ENCODE results near the gene MBIP.

The MBIP gene

GRCh38 chr14:36313898-36314297 lies 6.5 kb downstream of the MBIP start:
- TF ChIP-seq, protein P1, sequence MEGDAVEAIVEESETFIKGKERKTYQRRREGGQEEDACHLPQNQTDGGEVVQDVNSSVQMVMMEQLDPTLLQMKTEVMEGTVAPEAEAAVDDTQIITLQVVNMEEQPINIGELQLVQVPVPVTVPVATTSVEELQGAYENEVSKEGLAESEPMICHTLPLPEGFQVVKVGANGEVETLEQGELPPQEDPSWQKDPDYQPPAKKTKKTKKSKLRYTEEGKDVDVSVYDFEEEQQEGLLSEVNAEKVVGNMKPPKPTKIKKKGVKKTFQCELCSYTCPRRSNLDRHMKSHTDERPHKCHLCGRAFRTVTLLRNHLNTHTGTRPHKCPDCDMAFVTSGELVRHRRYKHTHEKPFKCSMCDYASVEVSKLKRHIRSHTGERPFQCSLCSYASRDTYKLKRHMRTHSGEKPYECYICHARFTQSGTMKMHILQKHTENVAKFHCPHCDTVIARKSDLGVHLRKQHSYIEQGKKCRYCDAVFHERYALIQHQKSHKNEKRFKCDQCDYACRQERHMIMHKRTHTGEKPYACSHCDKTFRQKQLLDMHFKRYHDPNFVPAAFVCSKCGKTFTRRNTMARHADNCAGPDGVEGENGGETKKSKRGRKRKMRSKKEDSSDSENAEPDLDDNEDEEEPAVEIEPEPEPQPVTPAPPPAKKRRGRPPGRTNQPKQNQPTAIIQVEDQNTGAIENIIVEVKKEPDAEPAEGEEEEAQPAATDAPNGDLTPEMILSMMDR (conservative IDR thresholded peaks at IDR 0.05; ENCODE audit: low read depth, low read length): no peak
- DNase-seq (ENCODE audit: low read depth): no peak
- no peak overlapping the region for H3K4me3 ChIP-seq (ENCODE audit: low read length)

DNA sequence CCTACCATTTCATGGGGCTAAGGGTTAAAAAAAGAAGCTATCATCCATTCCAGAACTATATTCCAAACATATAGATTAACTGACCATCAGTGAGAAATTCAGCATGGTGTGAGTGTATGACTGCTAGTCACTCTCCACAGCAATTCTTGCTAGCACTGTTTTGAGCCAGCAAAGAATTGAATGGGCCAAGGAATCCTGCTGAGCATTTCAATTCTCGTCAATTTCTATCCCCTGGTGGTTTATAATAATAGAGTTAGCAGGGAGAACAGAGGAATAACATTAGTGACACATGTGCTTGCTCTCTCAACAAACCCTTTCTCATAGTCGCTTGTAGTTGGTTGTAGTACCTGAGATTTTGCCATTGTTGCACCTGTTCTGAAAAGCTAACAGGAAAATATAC lies 7.2 kb downstream of the MBIP start:
- DNase-seq (ENCODE audit: low read depth): no peak
- no peak overlapping the region for H3K4me3 ChIP-seq (ENCODE audit: low read length)
- TF ChIP-seq, protein P1 (conservative IDR thresholded peaks at IDR 0.05; ENCODE audit: low read depth, low read length): no peak

GRCh38 chr14:36306836-36307235 lies 13.6 kb downstream of the MBIP start:
- DNase-seq (ENCODE audit: low read depth): no peak
- TF ChIP-seq, protein P1 (conservative IDR thresholded peaks at IDR 0.05; ENCODE audit: low read depth, low read length): no peak
- H3K4me3 ChIP-seq (ENCODE audit: low read length): no peak overlapping the region

DNA sequence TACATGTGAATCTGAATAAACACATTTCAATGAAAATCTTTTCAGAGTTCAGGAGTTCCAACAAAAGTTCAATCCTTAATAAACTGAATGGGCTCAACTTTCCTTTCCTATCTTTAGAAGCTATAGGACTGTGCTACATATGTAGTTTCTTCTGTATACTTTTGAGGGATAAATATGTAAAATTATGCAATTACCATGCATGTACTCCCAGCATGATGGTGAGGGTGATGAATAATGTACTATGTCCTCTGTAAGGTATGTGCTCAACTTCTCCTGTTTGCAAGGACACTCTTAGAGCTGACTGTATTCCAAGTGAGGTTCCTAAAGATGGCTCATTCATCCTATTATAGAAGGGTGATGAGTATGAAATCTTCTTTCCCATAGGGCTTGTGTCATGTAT lies 15.5 kb downstream of the MBIP start:
- no peak overlapping the region for H3K4me3 ChIP-seq (ENCODE audit: low read length)
- TF ChIP-seq, protein P1 (conservative IDR thresholded peaks at IDR 0.05; ENCODE audit: low read depth, low read length): no peak
- no peak for DNase-seq (ENCODE audit: low read depth)

GRCh38 chr14:36303960-36304359 lies 16.5 kb downstream of the MBIP start:
- TF ChIP-seq, protein P1 (conservative IDR thresholded peaks at IDR 0.05; ENCODE audit: low read depth, low read length): no peak
- no peak overlapping the region for H3K4me3 ChIP-seq (ENCODE audit: low read length)
- DNase-seq (ENCODE audit: low read depth): no peak

DNA sequence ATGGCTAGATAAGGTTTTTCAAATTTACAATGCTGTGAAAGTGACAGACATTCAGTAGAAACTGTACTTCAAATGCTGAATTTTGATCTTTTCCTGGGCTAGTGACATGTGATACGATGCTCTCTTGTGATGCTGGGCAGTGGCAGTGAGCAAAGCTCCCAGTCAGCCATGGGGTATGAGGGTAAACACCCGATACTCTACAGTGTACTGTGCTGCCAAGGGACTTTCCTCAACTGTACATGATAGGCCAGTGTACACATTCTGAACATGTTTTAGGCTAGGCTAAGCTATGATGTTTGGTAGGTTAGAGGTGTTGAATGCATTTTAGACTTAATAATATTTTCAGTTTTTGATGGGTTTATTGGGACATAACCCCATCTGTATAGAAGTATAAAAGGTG lies 17.6 kb downstream of the MBIP start:
- H3K4me3 ChIP-seq (ENCODE audit: low read length): no peak overlapping the region
- DNase-seq (ENCODE audit: low read depth): no peak
- TF ChIP-seq, protein P1 (conservative IDR thresholded peaks at IDR 0.05; ENCODE audit: low read depth, low read length): no peak

DNA sequence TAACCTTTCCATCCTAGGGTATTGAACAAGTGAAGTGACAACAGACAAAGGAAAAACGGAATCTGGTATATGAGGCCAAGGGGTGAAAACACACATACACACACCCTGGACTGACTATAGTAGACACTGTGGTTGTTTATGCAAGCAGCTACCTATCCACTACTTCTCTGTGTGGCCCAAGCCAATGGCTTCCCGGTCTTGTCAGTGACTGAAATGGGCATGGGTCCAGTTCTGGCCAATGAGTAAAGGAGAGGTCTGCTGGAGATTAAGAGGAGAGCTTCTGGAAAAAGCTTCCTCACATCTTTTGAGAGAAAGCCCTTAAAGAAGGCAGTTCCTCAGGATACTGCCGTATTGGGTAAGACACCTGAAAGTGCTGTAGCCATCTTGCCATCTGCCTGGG lies 19.3 kb downstream of the MBIP start:
- TF ChIP-seq, protein P1 (conservative IDR thresholded peaks at IDR 0.05; ENCODE audit: low read depth, low read length): no peak
- no peak overlapping the region for H3K4me3 ChIP-seq (ENCODE audit: low read length)
- DNase-seq (ENCODE audit: low read depth): no peak
